Spleen (tissue), 7 donors: Measurements from ENCODE around the gene STAC.

Source experiments
- POLR2A ChIP-seq, 3 donors: fragments of 450-650 bp; IDR thresholded peaks; one replicate each; pipeline ENCODE4 v1.5.1; 2017; ENCODE audit warnings: antibody characterized with exemption in 3 of 3, mild to moderate bottlenecking in 1 of 3
- TF ChIP-seq, protein P1 (sequence below), 11 experiments: fragments of 200-600 bp in 7 of 11; fragments of 450-650 bp in 4 of 11; sonication (generic) in 4 of 11; IDR thresholded peaks in 8 of 11; conservative IDR thresholded peaks in 3 of 11; 1 replicate in 7 of 11; 2 replicates in 4 of 11; pipeline versions ENCODE4 v1.4.0 to v1.8.0; 2016 to 2021; ENCODE audit warnings: antibody characterized with exemption in 11 of 11, inconsistent platforms in 4 of 11, mild to moderate bottlenecking in 1 of 11
- donor health status: DM: no; HTN: no; CAD: no; lungs with moderate emphysema.
- donor health status: DM: no; HTN: no; CAD: no.
- donor health status: DM: no; HTN: no; CAD: no.

DNA sequence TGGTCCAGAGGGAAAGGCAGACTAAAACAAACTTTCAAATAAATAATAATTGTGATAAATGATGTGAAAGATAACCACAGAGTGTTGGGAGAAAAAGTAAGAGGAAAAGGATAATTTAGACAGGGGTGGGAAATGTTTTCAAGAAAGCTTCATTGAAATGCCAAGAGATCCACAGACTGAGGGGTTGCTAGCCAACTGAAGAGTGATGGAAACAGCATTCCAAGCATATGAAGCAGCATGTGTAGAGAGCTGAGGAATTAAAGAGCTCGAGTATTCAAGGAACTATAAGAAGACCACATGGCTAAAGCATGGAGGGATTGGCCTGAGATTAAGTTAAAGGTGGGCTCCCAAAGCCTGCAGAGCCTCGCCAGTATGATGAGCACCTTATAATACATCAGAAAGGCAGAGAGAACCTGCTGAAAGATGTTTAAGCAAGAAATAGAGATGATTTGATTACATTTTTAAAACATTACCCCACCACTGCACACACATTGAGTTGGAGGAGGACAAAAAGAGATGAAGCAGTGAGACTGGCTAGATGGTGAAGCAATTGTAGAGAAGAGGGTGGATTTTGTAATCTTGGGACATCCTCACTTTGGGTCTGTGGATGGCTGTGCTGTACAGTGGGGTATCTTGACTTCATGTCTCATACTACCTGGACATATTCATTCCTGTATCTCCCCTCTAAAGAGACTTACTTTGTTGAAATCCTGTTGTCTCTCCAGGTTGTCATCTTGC lies 100.8 kb downstream of the STAC start:
- TF ChIP-seq, protein P1, sequence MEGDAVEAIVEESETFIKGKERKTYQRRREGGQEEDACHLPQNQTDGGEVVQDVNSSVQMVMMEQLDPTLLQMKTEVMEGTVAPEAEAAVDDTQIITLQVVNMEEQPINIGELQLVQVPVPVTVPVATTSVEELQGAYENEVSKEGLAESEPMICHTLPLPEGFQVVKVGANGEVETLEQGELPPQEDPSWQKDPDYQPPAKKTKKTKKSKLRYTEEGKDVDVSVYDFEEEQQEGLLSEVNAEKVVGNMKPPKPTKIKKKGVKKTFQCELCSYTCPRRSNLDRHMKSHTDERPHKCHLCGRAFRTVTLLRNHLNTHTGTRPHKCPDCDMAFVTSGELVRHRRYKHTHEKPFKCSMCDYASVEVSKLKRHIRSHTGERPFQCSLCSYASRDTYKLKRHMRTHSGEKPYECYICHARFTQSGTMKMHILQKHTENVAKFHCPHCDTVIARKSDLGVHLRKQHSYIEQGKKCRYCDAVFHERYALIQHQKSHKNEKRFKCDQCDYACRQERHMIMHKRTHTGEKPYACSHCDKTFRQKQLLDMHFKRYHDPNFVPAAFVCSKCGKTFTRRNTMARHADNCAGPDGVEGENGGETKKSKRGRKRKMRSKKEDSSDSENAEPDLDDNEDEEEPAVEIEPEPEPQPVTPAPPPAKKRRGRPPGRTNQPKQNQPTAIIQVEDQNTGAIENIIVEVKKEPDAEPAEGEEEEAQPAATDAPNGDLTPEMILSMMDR (IDR thresholded peaks at IDR 0.05 in 8 of 11, conservative IDR thresholded peaks at IDR 0.05 in 3 of 11) = no peak
- no peak for TF ChIP-seq POLR2A (IDR thresholded peaks at IDR 0.05)
